ENCODE data around the gene CEP44. TPM values are rescaled to one million over a fixed set of nuclear protein-coding genes. Genes with fewer than 3 reads are reported as not detected.
"Not testable (repeated sequence)": the region's sequence is repeated elsewhere in the genome, so short reads cannot be mapped to it uniquely, and the experiment has no call there.

CEP44 gene
- total RNA-seq, 1 experiment from 2014 or later = 8.9 TPM

GRCh38 chr4:174274436-174274835 is 9.3 kb upstream of the CEP44 start:
- in situ Hi-C loops (cut with HindIII; ENCODE audit: low pct_unique_long_range_greater_than_20kb, low sequenced_read_pairs) = no loop called here

GRCh38 chr4:174275101-174275500 is 8.6 kb upstream of the CEP44 start:
- no peak for DNase-seq (ENCODE audit: low read depth)
- in situ Hi-C loops (cut with HindIII; ENCODE audit: low pct_unique_long_range_greater_than_20kb, low sequenced_read_pairs) = no loop called here

More at GRCh38 chr4:174274436-174274835, 9.3 kb upstream of the CEP44 start:
- no peak for DNase-seq (ENCODE audit: low read depth)

DNA sequence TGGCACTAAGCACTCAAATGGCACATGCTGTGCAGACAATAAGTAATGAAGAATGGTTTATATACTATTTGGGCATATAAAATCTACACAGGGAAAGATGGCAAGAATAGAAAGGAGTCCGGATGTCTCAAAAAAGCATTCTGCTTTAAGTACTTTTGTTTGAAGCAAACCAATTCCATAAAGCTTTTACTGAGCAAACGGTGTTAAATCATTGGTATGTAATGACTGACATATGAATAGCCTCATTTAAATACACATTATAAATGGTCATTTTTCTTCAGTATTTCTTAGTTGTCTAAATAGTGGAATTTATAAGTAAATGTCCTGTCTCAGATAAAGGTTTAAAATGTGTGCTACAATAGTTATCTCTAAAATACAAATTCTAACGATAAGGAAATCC is 6.3 kb upstream of the CEP44 start:
- no peak for DNase-seq (ENCODE audit: low read depth)
- in situ Hi-C loops (cut with HindIII; ENCODE audit: low pct_unique_long_range_greater_than_20kb, low sequenced_read_pairs) = no loop called here

DNA sequence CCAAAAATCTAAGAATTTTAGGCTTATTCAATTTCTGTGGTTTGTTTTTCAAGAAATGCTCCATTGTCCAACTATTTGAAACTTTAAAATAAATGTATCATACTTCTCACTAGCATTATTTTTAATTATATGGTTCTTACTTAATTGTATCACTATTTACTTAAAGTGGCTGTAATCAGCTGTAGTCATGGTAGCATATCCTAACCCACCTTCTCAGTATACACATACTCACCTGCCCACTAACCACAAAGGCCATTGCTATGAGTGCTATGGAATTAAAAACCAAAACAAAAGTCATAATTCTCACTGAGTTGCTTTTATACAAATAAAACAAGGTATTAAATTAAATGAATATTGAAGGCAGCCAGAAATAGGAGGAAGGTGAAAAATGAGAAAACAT is 5.2 kb upstream of the CEP44 start:
- in situ Hi-C loops (cut with HindIII; ENCODE audit: low pct_unique_long_range_greater_than_20kb, low sequenced_read_pairs) = no loop called here
- DNase-seq (ENCODE audit: low read depth) = no peak

DNA sequence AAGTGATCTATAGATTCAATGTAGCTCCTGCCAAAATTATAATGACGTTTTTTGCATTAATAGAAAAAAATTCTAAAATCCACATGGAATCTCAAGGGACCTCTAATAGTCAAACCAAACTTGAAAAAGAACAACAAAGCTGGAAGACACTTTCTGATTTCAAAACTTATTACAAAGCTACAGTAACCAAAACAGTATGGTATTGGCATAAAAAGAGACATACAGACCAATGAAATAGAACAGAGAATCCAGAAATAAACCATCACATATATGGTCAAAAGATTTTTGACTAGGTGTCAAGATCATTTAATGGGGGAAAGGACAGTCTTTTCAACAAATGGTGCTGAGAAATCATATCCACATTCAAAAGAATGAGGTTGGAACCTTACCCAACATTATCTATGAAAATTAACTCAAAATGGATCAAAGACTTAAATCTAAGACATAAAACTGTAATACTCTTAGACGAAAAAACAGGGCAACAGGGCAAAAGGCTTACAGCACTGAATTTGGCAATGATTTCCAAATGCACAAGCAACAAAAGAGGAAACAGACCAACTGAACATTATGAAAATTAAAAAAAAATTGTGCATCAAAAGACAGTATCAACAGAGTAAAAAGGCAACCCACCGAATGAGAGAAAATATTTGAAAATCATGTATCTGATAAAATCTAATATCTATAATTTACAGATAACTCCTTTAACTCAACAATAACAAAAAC is 4.1 kb upstream of the CEP44 start:
- in situ Hi-C loops (cut with HindIII; ENCODE audit: low pct_unique_long_range_greater_than_20kb, low sequenced_read_pairs) = no loop called here
- no peak for DNase-seq (ENCODE audit: low read depth)

DNA sequence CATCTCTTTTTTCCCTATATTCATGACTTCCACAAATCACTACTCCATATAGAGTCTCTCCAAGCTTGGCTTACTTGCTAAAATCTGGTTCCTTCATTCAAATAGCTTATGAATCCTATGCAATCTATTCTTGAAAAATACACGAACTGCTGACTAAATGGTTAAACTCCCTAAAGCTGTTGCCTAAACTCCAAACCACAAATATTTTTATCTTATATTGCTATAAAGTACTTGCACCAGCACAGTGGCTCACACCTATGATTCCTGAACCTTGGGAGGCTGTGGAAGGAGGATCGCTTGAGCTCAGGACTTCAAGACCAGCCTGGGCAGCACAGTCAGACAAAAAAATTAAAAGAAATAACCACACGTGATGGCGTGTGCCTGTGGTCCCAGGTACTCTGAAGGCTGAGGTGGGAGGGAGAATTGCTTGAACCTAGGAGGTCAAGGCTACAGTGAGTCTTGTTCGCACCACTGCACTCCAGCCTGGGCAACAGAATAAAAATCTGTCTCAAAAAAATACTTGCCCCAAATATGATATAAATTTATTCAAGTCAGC is 2.5 kb upstream of the CEP44 start:
- no peak for DNase-seq (ENCODE audit: low read depth)

GRCh38 chr4:174281901-174282300 is 1.8 kb upstream of the CEP44 start:
- DNase-seq (ENCODE audit: low read depth) = no peak
- in situ Hi-C loops (cut with HindIII; ENCODE audit: low pct_unique_long_range_greater_than_20kb, low sequenced_read_pairs) = no loop called here

More for the DNA sequence above, 2.5 kb upstream of the CEP44 start:
- in situ Hi-C loops (cut with HindIII; ENCODE audit: low pct_unique_long_range_greater_than_20kb, low sequenced_read_pairs) = no loop called here

- in situ Hi-C loops (cut with HindIII; ENCODE audit: low pct_unique_long_range_greater_than_20kb, low sequenced_read_pairs) = no loop called here
These were observed 740 bp upstream of the CEP44 start for GRCh38 chr4:174282836-174283506.

DNA sequence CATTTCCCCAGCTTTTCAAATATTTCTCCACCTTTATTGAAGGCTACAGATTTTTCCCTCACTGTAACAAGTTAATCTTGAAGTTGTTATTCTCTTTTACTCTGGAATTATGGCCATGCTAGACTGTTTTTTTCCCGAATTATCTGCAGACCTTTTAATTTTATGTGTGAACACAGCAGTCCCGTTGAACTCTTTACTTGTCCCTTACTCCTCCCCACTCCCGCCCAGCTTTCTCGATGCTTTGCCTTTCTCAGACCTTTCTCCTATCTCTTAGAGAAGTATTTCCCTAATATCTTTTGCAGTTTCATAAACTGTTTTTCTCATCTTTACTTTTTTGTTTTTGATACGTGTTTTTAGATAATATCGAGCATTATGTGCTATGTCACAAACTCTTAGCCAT is 776 bp downstream of the CEP44 start:
- no peak for DNase-seq (ENCODE audit: low read depth)
- in situ Hi-C loops (cut with HindIII; ENCODE audit: low pct_unique_long_range_greater_than_20kb, low sequenced_read_pairs) = no loop called here

More at GRCh38 chr4:174282836-174283506, 740 bp upstream of the CEP44 start:
- peak; percentile 83 for DNase-seq (ENCODE audit: low read depth)

- no peak for DNase-seq (ENCODE audit: low read depth)
- in situ Hi-C loops (cut with HindIII; ENCODE audit: low pct_unique_long_range_greater_than_20kb, low sequenced_read_pairs) = no loop called here
These were observed 3.2 kb downstream of the CEP44 start for GRCh38 chr4:174286870-174287269.

DNA sequence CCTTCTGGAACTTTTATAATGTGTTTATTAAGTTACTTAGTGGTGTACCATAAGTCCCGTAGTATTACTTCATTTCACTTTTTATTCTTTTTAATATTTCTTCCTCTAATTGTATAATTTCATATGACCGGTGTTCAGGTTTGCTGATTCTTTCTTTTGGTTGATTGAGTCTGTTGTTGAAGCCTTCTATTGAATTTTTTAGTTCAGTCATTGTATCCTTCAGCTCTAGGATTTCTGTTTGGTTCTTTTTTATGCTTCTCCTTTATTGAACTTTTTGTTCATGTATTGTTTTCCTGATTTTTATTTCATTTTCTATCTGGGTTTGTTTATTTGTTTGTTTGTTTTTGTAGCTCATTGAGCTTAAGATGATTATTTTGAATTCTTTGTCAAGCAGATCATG is 8.8 kb downstream of the CEP44 start:
- in situ Hi-C loops (cut with HindIII; ENCODE audit: low pct_unique_long_range_greater_than_20kb, low sequenced_read_pairs) = no loop called here
- DNase-seq (ENCODE audit: low read depth) = peak; percentile 30

- in situ Hi-C loops (cut with HindIII; ENCODE audit: low pct_unique_long_range_greater_than_20kb, low sequenced_read_pairs); DNase-seq (ENCODE audit: low read depth): not testable (repeated sequence)
These were observed 10.9 kb downstream of the CEP44 start for GRCh38 chr4:174294641-174295040.

GRCh38 chr4:174295142-174295541 is 11.4 kb downstream of the CEP44 start:
- in situ Hi-C loops (cut with HindIII; ENCODE audit: low pct_unique_long_range_greater_than_20kb, low sequenced_read_pairs); DNase-seq (ENCODE audit: low read depth): not testable (repeated sequence)

DNA sequence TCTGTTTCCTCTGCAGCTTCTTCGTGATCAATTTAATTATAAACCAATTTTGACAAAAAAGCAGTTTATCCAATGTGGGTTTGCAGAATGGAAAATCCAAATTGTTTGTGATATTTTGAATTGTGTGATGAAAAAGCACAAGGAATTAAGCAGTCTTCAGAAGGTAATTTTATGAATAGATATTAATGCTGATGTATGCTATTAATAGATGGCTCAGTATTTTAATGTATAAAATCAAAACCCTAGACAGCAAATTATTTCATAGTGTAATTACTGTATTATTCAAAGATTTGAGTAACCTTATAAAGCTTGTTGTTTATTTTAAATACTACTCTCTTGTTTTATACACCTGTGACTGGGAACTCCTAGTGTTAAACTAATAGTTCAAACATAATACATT is 20.0 kb downstream of the CEP44 start:
- DNase-seq (ENCODE audit: low read depth) = no peak
- in situ Hi-C loops (cut with HindIII; ENCODE audit: low pct_unique_long_range_greater_than_20kb, low sequenced_read_pairs) = no loop called here

DNA sequence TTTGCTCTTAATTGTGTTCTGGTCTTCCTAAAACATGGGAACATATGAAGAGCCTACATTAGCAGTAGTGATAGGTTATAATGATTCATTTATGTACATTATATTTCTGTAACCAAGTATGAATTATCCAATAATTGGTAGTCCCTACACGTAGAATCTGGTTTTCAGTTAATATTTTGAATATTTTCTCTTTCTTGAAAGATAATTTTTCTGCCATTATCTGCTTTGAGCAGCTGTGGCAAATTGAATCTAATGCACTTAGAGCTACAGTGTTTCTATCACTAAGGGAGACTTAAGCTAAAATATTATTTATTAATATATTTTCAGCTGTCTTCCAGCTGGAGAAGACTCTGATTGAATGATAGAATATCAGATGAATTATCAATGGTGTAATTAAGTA is 21.0 kb downstream of the CEP44 start:
- in situ Hi-C loops (cut with HindIII; ENCODE audit: low pct_unique_long_range_greater_than_20kb, low sequenced_read_pairs) = no loop called here
- DNase-seq (ENCODE audit: low read depth) = no peak

GRCh38 chr4:174305961-174306360 is 22.2 kb downstream of the CEP44 start:
- in situ Hi-C loops (cut with HindIII; ENCODE audit: low pct_unique_long_range_greater_than_20kb, low sequenced_read_pairs) = no loop called here
- DNase-seq (ENCODE audit: low read depth) = no peak

- no peak for DNase-seq (ENCODE audit: low read depth)
- in situ Hi-C loops (cut with HindIII; ENCODE audit: low pct_unique_long_range_greater_than_20kb, low sequenced_read_pairs) = no loop called here
These were observed 24.0 kb downstream of the CEP44 start for GRCh38 chr4:174307694-174308093.

- in situ Hi-C loops (cut with HindIII; ENCODE audit: low pct_unique_long_range_greater_than_20kb, low sequenced_read_pairs) = no loop called here
- no peak for DNase-seq (ENCODE audit: low read depth)
These were observed 29.3 kb downstream of the CEP44 start for GRCh38 chr4:174312993-174313392.

DNA sequence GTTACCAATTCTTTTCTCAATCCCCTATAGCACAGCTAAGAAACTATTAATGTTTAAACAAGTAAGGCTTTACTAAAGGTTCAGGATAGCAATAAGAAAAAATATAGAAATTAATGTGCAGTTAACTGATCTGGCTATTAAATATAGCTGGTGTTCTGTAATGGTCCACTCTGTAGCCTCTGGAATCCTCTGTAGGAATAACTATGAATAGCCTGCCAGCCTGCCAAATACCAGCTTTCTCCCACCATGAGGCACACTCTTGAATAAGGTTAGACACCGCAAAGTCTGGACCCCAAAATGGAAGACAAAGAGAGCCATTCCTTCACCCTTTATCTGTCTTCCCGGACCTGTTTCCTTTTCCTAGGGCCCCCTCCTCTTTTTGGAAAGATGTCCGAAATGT is 30.6 kb downstream of the CEP44 start:
- in situ Hi-C loops (cut with HindIII; ENCODE audit: low pct_unique_long_range_greater_than_20kb, low sequenced_read_pairs) = no loop called here
- no peak for DNase-seq (ENCODE audit: low read depth)

All from Caki2 (cell line).